ENCODE data around the gene CTNNA3. TPM values are rescaled to one million over a fixed set of nuclear protein-coding genes. Genes with fewer than 3 reads are reported as not detected.
"Not testable (repeated sequence)": the region's sequence is repeated elsewhere in the genome, so short reads cannot be mapped to it uniquely, and the experiment has no call there.

CTNNA3 gene
- total RNA-seq, 1 donor from 2014 or later: 0.46 TPM

DNA sequence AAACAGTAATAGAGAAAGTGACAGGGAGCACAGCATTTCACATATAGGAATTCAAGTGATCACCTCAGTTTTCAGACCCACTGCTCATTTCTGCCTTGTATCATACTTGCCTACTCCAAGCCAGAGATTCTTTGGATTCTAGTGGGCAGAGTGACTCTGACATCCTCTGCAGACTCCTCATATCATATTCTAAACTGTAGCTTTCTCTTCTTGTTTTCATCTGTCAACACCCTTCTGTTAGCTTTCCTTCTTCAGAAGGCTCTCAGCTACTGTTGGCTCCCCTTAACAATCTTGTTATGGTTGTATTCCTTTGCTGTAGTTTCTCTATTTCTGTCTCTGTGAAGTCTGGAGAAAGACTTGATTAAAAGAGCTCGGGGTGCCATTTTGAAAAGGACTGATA lies 120.5 kb downstream of the CTNNA3 start:
- DNase-seq (ENCODE audit: low read depth): no peak
- TF ChIP-seq, protein P1, sequence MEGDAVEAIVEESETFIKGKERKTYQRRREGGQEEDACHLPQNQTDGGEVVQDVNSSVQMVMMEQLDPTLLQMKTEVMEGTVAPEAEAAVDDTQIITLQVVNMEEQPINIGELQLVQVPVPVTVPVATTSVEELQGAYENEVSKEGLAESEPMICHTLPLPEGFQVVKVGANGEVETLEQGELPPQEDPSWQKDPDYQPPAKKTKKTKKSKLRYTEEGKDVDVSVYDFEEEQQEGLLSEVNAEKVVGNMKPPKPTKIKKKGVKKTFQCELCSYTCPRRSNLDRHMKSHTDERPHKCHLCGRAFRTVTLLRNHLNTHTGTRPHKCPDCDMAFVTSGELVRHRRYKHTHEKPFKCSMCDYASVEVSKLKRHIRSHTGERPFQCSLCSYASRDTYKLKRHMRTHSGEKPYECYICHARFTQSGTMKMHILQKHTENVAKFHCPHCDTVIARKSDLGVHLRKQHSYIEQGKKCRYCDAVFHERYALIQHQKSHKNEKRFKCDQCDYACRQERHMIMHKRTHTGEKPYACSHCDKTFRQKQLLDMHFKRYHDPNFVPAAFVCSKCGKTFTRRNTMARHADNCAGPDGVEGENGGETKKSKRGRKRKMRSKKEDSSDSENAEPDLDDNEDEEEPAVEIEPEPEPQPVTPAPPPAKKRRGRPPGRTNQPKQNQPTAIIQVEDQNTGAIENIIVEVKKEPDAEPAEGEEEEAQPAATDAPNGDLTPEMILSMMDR (conservative IDR thresholded peaks at IDR 0.05; ENCODE audit: low read depth, low read length): no peak
- H3K4me3 ChIP-seq (ENCODE audit: low read depth, low read length): no peak overlapping the region

DNA sequence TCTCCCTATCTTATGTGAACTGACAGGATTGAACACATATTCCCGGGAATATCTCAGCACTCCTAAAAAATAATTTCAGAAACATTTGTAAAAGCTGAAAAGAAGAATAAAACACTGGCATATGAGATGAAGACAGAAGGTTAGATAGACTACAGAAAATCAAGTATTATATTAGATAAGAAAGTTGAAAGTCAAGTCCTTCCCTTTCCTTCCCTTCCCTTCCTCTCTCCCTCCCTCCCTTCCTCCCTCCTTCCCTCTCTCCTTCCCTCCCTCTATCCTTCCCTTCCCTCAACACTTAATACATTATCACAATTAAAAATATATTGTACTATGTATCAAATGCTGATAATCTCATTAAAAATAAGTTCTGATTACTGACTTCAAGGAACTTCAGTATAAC lies 122.5 kb downstream of the CTNNA3 start:
- no peak overlapping the region for H3K4me3 ChIP-seq (ENCODE audit: low read depth, low read length)
- TF ChIP-seq, protein P1 (conservative IDR thresholded peaks at IDR 0.05; ENCODE audit: low read depth, low read length): no peak
- no peak for DNase-seq (ENCODE audit: low read depth)

DNA sequence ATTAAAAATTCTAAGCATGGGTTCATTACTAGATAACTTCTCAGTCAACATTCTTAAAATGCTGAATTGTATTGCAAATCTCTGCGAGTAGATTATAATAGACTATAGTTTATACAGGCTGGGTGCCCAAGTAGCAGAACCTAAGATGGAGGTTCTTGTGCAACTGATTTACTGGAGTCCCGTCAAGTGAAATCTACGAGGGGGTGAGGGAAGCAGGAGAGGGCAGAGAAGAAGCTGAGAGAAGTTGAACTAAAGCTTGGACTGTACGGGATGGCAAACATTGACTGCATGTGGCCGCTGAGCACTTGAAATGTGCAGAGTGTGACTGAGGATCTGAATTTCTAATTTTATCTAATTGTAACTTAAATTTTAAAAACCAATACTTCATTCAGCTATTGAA lies 124.5 kb downstream of the CTNNA3 start:
- DNase-seq (ENCODE audit: low read depth): no peak
- TF ChIP-seq, protein P1 (conservative IDR thresholded peaks at IDR 0.05; ENCODE audit: low read depth, low read length): no peak
- no peak overlapping the region for H3K4me3 ChIP-seq (ENCODE audit: low read depth, low read length)

DNA sequence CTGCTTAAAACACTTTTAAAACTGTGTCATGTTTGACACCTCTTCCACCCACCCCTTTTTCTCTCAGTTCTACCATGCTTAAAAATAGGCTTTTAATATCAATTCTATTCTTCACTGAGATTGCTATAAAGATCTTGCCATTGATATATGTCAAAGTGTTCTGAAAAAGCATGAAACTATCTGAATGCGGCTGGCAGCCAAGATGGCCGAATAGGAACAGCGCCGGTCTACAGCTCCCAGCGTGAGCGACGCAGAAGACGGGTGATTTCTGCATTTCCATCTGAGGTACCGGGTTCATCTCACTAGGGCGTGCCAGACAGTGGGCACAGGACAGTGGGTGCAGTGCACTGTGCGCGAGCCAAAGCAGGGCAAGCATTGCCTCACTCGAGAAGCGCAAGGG lies 137.7 kb downstream of the CTNNA3 start:
- not testable (repeated sequence) for DNase-seq (ENCODE audit: low read depth); H3K4me3 ChIP-seq (ENCODE audit: low read depth, low read length)

DNA sequence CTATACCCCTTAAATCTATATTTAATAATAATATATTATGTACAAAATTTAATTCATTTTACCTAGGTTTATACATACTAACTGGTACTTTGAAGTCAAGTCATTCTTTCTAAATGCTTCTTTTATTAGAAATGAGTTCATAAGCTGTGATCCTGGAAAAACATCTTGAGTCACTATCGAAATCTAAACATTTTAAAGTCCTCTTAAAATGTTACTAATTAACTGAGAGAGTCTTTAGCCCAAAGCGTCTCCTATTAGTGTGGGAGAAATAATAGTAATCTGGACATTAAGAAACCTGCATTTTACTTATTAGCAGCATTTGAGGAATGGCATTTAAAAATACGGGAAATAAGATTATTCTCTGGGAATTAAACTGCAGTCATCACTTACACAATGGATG lies 142.7 kb downstream of the CTNNA3 start:
- no peak overlapping the region for H3K4me3 ChIP-seq (ENCODE audit: low read depth, low read length)
- TF ChIP-seq, protein P1 (conservative IDR thresholded peaks at IDR 0.05; ENCODE audit: low read depth, low read length): no peak
- no peak for DNase-seq (ENCODE audit: low read depth)

DNA sequence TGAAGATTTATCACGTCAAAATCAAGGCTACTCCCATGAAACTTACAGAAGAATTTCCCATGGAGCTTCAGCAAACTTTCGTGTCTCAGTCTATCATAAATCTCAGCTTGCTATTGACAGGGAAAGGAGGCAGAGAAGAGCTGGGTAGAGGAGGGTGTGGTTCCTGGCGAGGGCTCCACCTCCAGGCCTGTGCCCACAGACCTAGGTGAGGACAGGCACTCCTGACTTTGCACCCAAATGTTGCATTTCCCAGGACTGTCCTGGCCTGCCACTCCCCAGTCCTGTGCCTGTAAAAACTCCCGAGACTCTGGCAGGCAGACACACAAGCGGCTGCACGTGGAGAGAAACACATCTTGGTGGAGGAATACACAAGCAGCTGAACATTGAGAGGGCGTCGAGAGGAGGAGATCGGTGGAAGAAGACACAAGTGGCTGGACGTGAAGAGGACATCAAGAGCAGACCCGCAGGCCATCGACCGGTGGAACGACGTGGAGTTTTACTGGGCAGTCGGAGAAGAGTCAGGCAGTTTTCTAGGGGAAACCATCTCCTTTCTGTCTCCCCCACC lies 145.1 kb downstream of the CTNNA3 start:
- DNase-seq (ENCODE audit: low read depth): no peak
- TF ChIP-seq, protein P1 (conservative IDR thresholded peaks at IDR 0.05; ENCODE audit: low read depth, low read length): no peak
- no peak overlapping the region for H3K4me3 ChIP-seq (ENCODE audit: low read depth, low read length)

DNA sequence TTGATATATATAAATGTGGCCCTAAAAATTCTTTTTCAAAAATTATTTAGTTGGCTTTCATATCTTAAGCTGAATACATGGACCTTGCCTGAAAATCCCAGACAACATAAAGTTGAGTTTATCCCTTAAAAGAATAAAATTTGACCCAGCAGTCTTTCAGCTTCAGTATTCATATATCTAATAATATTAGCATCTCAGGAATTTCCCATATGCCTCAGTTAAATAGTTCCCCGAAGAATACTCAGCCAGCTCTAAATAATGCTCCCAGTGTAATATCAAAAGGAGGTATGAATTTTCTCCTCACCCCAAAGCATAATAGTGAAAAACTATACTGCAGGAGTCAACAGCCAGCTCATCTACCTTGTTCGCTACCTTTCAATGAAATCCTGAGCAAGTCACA lies 145.9 kb downstream of the CTNNA3 start:
- TF ChIP-seq, protein P1 (conservative IDR thresholded peaks at IDR 0.05; ENCODE audit: low read depth, low read length): no peak
- DNase-seq (ENCODE audit: low read depth): no peak
- H3K4me3 ChIP-seq (ENCODE audit: low read depth, low read length): no peak overlapping the region
